Measurements from ENCODE around the gene TNPO3. TPM values are rescaled to one million over a fixed set of nuclear protein-coding genes. Genes with fewer than 3 reads are reported as not detected.

The TNPO3 gene
- total RNA-seq, 1 donor from 2014 or later, result 48.3 TPM

DNA sequence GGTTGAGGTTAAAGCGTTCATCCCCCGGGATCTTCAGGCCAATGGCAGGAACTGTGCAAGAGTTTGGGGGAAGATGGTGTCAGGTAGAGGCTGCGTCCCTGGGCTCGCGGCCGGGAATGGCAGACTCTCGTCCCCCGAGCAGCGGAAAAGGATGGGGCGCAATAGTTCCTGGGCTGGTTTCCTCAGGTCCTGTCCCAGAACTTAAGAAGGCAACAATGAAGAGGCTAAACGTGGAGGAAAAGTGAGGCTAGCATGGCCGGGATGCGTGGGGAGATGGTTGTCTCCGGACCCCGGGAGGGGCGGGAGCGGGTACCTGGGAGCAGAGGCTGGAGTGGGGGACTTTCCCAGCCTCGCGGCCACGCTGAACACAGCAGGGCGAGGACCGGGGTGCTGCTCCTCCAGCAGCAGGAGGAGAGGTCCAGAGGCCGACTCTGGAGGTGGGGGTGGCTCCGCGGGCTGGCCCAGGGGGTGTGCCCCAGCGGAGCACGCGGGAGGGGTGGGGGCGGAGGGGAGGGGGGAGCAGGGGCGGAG, 116.3 kb downstream of the TNPO3 start:
- no peak for DNase-seq

DNA sequence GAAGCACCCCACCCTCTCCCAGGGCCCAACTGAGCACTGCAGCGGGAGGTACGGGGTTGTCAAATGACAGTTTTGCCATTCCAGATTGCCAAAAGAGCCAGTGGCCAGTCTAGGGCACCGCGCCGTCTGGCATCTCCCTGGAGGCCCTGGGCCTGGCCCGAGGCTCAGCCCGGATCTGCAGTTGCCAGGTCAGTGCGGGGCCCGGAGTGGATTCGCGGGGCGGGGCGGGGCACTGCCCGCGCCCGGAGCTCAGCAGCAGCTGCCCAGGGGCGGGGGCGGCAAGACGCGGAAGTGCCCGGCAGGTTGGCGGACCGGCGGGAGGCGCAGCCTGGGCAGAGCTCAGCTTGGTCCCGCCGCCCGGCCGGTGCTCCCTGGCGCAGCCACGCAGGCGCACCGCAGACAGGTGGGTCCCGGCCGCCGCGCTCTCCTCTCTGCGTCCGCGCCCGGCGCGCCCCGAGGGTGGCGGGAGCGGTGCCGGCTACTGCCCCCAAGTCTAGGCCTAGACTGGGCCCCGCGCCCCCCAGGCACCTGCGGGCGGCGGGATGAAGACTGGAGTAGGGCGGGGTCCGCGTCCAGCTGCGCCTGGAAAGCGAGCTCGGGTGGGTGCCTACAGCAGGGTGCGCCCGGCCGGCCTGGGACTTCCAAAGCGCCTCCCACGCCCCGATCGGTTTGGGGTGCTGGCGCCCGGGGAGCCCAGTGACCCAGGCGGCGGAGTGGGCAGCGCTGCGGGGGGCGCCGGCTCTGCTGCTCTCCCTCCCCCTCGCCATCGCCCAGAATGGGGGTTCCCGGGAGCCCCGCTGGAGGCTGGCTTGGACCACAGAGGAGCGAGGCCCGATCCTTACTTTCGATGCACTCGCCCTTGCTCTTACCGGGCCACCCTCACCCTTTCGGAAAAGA, 117.0 kb downstream of the TNPO3 start, which contains the start of gene IRF5:
Gene IRF5, plus strand, starts transcription at position 281 of the 897 bp plus-strand sequence. CDS start 4,155 bp downstream, outside the sequence.
- DNase-seq, result no peak

DNA sequence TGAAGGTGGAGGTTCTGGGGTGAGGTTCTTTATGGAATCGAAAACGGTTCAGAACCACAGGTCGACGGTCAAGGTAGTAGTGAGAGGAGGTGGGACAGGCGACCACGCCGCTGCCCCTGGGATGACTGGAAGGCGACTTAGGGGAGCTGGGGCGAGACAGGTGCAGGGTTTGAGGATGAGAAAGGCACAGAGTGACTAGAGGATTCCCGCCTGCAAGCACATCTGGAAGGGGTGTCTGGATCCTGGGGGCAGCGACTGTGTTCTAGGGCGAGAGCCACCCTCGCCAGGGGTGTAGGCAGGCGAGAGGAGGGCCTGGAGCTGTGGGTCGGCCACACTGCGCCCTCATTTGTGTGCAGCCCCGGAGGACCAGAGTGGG, 117.7 kb downstream of the TNPO3 start:
- DNase-seq, result no peak

DNA sequence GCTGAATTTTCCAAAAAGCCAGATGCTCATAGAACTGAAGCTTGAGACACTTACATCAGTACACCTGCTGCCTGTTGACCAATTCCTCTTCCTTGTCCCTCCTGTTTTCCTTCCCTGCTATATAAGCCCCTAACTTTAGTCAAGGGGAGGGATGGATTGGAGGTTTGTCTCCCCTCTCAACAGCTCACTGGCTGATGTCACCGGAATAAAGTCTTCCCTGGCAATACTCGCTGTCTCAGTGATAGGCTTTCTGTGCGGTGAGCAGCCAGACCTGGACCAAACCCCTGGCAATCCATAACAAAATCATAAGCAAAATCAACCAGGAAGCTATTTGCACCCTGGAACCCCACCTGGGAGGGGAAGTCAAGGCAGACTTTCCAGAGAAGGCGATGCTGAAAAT, 118.1 kb downstream of the TNPO3 start:
- no peak for DNase-seq

DNA sequence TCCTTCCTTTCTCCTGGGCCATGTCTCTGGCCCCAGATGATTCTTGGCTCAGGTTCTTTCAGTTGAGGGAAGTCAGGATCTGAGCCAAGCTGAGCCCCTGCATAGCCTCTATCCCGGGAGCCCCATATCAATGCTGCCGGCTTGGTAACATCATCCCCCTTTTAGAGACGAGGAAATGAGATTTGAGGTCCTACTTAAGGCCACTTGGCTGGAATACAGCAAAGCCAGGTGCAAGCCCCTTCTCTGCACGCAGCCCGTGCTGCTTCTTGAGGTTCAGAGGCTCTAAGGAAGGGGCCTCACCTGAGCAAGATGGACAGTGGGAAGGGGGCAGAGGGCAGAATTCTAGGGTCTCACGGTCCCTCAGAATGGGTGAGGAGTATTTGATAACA, 119.6 kb downstream of the TNPO3 start:
- no peak for DNase-seq

DNA sequence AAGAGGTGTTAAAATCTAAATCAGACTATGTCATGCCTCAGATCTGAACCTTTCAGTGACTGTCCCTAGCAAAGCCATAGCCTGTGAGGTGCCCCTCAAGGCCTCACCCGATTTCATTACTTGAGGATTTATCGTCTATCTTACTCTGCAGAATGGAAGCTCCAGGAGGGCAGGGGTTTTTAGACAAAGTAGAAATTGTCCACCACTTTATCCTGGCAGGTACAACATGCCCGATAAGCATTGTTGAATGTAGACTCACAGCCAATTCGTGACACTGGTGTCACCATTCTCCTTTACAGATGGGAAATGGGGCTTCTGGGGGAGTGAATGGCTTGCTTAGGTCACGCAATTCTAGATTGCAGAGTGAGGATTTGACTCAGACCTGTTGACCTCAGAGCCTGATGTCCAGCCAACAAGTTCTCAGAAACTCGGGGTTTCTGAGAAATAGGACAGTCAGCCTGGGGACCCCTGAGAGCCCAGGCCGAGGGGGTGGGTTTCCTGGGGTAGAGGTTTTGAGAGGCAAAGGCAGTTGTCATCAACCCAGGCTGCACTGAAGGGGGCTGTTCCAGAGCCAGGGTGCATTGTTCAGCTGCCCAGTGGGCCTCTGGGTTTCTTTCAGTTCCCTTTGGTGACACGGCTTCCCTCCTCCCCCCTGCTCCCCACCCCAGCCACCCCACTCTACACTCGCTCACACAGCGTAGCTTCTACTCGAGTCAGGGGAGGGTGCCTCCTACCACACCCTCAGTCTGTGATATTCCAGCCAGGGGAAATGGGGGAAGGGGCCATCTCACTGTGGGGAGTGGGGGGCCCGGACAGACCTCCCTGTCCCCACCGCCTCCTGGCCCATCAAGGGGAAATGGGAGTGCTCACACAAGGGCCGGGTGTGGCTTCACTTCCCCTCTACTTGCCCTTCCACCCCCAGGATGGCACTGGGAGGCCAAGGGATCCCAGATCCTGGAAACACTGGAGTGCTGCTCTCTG, 120.3 kb downstream of the TNPO3 start:
- no peak for DNase-seq

DNA sequence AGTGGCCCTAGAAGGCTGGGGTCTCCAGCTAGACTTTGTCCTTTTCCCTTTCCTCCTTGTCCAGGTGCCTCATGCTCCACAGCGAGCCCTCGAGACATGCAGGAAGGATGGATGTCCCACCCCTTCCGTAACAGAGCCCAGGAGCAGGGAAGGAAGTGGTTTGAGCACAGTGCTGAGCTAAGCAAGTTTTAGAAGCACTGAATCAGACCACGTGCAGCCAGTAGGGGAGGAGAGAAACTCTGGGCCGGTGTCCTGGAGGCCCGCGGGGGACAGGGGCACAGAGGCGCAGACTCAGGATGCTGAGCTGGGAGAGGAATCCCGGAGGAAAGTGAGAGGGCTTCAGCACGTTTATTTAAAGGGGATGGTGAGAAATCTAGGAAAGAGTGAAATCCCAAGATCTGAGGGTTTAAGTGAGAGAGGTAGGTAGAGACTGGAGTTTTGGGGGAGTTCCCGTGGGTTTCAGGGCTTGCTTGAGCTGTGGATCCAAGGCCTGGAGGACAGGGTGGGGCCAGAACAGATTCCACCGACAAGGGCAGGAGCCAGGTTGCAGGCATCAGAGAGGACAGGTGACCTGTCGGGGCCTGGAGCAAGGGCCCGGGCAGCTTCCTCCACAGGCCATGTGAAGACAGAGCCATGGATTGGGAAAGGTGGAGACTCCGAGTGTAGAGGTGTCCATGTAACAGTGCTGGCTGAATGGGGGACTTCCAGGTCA, 121.6 kb downstream of the TNPO3 start:
- DNase-seq, result no peak

DNA sequence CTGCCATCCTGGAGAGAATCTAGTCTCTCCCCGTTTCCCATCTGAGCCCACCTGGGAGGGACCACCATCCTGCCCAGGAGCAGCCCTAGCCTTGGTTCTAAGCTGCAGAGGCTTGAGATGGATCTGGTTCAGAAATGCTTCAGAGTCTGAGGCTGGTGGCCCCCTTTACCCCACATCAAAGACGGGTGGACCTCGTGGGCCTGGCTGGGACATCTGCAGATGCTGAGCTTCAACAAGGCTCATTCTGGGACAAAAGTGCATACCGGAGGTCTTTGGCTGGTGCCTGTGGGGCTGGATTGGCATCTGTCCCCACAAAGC, 122.1 kb downstream of the TNPO3 start:
- DNase-seq, result no peak

DNA sequence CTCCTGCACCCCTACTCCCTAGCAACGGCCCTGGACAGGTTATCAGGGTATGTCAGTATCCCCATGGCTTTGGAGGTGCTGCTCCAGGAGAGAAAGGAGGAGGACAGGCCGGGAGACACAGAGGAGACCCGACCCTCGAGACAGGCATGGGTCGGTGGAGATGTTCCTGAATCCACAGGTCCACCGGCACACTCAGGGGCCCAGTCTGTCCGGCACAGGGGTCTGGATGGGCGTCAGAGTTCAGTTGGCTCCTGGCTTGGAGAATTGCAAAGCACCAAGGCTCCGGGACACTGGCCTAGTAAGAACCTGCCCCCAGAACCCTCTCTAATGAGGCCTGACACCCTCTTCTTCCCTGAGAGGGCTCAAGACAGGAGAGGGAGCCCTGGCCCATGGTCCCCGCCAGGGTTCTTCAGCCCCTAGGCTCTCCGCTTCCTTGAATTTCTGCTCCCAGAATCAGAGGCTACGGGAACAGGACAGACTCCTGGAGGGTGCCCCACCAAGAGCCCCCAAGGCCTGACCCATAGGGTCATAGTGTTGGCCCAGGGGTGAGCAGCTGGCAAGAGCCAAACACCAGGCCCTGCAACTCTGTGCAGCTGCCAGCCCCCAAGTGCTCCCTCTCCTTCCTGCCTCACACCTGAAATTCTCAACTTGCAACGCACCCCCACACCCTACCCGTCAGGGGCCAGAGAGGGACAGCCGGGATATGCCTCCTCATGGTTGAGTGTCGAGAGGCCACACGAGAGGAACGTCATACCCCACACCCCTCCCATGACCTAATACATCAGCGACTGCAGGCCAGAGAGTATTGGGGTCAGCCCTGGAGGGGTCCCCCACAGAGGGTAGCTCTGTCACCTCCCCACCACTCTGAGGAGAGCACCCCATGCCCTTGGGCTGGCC, 122.7 kb downstream of the TNPO3 start:
- no peak for DNase-seq

DNA sequence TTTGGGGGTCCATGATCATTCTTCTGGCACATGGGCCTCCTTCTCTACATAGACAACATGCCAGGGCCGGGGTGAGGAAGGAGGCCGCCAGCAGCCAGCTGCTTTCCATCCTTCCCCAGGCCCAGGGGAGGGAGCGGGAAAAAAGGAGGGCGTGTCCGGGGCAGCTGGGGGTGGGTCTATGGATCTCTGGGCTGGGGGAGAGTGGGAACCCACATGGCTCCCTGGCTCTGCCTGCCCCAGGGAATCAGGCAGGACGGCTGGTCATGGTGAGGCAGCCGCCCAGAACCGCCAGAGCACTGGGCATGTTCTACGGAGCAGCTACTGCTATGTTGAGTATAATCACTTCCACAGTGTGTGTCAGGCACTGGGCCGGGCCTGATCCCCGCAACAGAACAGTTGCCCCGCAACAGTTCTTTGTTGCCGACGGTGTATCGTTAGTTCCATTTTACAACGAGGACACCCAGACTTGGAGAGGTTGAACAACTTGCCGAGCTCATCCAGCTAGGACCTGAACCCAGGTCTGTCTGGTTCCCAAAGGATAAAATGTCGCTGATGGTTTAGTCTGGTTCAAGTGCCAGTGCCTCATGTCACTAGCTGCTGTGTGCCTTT, 123.6 kb downstream of the TNPO3 start:
- no peak for DNase-seq

DNA sequence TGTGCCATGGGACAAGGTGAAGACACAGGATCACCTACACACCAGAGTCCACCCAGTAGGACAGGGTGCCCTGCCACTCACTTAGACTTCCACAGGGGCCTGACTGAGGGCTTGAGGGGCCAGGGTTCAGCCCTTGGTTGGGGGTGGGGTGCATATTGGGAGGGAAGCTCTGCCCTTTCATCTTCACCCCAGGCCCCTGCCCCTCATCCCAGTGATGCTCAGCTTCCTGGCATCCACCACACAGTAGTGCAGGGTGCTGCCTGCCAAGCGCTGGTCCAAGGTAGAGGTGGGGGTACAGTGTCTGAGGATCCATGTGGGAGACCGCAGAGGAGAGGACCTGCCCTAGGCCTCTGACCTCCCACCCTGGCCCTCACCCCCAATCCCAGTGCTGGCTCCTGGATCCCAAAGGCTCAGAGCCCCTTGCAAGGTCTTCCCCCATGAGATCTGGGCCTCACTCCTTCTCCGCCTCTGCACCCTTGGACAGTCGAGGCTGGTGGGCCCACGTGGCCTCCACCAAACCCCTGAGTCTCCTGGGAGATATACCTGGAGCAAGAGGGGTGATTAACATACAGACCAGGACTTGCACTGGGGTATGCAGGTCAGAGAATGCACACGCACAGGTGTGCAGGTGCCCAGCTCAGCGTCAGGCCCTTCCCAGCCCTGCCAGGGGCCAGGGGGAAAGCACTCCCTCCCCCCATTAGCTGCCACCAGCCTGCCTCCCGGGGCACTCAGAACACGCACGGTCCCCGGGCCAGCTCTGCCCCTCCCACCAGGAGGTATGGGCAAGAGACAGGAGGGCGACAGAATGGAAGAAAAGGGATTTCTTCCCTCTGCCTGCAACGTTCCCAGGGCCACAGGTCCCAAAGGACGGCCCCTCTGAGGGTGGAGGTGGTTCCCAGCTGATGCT, 125.8 kb downstream of the TNPO3 start:
- no peak for DNase-seq

DNA sequence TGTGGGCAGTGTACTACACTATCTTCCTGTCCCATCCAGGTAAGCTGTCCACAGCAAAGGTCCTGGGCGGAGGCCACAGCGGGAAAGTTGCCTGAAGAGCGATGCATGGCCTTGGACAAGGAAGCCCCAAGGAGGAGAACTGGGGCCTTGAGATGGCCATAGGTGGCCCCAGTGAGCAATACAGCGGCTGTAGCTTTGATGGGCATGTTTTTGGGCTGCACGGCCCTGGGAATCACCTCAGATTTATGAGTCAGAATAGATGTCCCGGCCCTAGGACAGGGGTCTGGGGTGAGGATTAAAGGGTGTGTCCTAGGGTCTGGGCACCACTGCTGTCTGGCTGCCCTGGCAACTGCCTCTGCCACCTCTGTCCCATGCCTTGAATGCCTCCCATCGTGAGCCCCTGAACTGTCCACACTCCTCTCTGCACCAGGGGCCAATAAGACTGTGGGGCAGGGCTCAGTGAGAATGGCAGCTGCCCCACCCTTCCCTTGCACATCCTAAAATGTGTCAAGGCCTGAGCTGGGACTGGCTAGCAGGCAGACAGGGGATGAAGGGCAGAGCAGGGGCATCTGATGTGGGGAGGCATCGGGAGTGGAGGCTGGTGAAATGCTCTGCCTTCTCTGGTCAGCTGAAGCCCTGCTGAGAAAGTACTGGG, 126.6 kb downstream of the TNPO3 start:
- no peak for DNase-seq

DNA sequence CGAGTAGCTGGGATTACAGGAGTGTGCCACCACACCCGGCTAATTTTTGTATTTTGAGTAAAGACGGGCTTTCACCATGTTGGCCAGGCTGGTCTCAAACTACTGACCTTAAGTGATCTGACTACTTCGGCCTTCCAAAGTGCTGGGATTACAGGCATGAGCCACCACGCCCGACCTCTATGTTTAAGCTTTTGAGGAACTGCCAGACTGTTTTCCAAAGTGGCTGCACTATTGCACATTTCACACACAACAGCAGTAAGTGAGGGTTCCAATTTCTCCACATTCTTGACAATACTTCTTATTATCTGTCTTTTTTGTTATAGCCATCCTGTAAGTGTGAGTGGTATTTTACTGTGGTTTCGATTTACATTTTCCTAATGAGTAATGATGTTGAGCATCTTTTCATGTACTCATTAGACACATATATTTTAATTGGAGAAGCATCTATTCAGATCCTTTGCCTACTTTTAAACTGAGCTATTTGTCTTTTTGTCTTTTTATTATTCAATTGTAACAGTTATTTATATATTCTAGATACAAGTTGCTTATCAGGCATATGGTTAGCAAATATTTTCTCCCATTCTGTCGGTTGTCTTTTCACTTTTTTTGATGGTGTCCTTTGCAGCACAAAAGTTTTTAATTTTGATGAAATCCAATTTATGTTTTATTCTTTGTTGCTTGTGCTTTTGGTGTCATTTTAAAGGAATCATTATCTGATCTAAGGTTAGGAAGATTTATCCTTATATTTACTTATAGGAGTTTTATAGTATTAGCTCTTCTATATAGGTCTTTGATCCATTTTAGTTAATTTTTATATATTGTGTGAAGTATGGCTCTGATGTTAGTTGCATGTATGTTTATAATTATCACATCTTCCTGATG, 130.0 kb downstream of the TNPO3 start:
- no peak for DNase-seq

DNA sequence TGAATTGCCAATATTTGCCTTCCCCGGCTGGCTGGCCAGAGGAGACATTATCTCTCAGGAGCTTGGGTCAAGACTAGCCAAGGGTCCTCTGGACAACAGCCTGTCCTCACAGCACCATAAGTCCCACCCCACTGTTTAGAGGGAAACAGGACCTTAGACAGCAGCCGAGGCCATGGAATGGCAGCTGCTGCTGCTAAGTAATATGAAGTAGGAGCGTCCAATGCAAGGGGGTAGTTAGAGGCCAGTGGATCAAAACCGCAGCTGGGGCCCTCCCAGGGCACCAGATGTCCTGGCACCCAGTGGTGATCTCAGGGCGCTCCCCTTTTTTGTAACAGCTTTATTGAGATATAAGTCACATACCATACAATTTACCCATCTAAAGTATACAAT, 131.5 kb downstream of the TNPO3 start:
- no peak for DNase-seq

DNA sequence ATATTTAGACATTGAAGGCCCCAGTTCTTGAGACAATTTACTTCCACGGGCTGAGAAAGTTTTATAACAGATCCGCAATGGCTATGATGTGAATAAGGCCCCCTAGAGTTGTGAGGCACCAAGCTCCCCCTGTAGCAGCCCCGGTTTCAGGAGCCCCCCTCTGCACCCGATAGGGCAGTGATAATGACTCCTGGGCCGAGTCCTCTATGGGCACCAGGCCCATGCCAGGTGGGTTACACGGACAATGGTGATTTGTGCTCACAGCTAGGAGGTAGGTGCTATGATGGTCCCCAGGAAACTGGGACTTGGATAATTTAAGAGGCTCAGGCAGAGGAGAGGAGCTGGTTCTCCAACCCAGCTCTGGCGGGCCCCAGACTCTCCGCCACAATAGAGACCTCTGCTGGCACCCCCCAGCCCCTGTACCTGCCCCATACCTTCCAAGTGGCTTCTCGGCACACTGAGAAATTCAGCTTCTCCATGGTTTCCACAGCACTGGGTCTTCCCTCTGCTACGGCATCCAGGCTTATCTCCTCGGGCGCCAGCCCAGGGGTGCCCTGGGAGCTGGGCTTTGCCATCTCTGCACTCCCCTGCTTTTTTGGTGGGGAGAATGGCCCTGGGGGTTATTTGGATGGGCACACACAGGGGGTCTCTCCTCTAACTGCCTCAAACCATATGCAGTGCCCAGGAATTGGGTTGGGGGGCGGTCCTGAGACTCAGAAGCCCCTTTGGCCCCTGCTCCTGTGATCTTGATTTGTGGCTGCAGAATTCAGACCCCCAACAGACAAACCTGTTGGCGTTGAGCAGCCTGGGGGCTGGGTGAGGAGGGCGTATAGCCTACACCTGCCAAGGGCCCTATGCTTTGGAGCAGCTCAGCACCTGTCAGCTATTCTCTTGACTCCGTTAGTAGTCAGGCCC, 132.2 kb downstream of the TNPO3 start:
- DNase-seq, result no peak

DNA sequence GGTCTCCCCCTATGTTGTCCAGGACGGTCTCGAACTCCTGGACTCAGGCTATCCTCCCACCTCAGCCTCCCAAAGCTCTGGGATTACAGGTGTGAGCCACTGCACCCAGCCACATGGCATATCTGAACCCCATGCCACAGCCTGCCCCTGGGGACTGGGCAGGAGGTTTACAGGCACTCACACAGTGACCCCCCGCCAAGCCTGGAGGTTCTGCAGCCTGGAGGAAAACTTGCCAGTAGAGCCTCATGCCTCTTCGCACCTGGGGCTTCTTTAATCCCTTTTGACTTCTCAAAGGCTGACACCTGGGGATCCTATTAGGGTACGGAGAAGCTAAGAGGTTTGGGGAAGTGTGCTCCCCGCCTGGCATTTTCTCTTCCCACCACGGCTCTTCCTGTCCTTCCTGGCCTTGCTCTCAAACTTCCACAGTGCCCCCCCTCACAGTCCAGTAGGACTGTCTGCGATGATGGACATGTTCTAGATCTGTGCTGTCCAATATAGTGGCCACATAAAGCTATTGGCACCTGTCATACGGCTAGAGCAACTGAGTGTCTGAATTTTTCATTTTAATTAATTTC, 133.0 kb downstream of the TNPO3 start:
- no peak for DNase-seq

Measured in tongue (tissue), 2 donors.